ENCODE results near the gene NDRG2. TPM values are rescaled to one million over a fixed set of nuclear protein-coding genes. Genes with fewer than 3 reads are reported as not detected.
A peak's percentile ranks its signal among the peaks of the same experiment; 100 is the strongest.

Gene NDRG2
- total RNA-seq, 3 donors from 2014 or later: 251 to 693 (median 258) TPM

GRCh38 chr14:21036751-21037150 is 11.9 kb upstream of the NDRG2 start:
- Histone ChIP-seq H3K36me3 (no peaks in the 10 kb centered on the region), H3K9me3 (no peaks in the 10 kb centered on the region), H3K27ac (peak overlapping the region; percentile 36 to 70), H3K27me3 (no peaks in the 10 kb centered on the region), H3K4me3 (no peak overlapping the region), H3K4me1 (peaks cover 0 to 15% of the 10 kb centered on the region in 2 donors)
- TF ChIP-seq CTCF (IDR thresholded peaks at IDR 0.05) (no peak), POLR2A (IDR thresholded peaks at IDR 0.05) (no peak), POLR2AphosphoS5 (IDR thresholded peaks at IDR 0.05) (no peak)
- DNase-seq (ENCODE audit: low spot score in 2 of 2): peak in 1 of 2 donors; percentile 65
- intact Hi-C loops (cut with DNase I; ENCODE audit: low total_unique reads): no loop called here

GRCh38 chr14:21034707-21035106 is 9.8 kb upstream of the NDRG2 start, which contains the start of gene RNASE13:
RNASE13 (minus strand) TSS chr14:21034807; CDS start chr14:21034288, 519 bp downstream.
- no peaks in the 10 kb centered on the region for H3K36me3 ChIP-seq
- DNase-seq (ENCODE audit: low spot score in 2 of 2): no peak
- no peaks in the 10 kb centered on the region for H3K9me3 ChIP-seq
- peak within 1 kb of the TSS in 1 of 2 donors; percentile 70 for H3K27ac ChIP-seq
- intact Hi-C loops (cut with DNase I; ENCODE audit: low total_unique reads): no loop called here
- no peak within 1 kb of the TSS for H3K4me3 ChIP-seq
- TF ChIP-seq CTCF (IDR thresholded peaks at IDR 0.05): no peak
- TF ChIP-seq POLR2A (IDR thresholded peaks at IDR 0.05): no peak
- no peak for TF ChIP-seq POLR2AphosphoS5 (IDR thresholded peaks at IDR 0.05)
- H3K4me1 ChIP-seq: peaks cover 0 to 11% of the 10 kb centered on the region in 2 donors
- H3K27me3 ChIP-seq: no peaks in the 10 kb centered on the region

- H3K4me3 ChIP-seq: no peak overlapping the region
- no peak for DNase-seq (ENCODE audit: low spot score in 2 of 2)
- H3K27me3 ChIP-seq: no peaks in the 10 kb centered on the region
- no peaks in the 10 kb centered on the region for H3K36me3 ChIP-seq
- no peaks in the 10 kb centered on the region for H3K9me3 ChIP-seq
- TF ChIP-seq POLR2A (IDR thresholded peaks at IDR 0.05) (no peak), CTCF (IDR thresholded peaks at IDR 0.05) (no peak), POLR2AphosphoS5 (IDR thresholded peaks at IDR 0.05) (no peak)
- H3K27ac ChIP-seq: no peak overlapping the region
- H3K4me1 ChIP-seq: no peaks in the 10 kb centered on the region
- intact Hi-C loops (cut with DNase I; ENCODE audit: low total_unique reads): no loop called here
These were observed 8.4 kb upstream of the NDRG2 start for GRCh38 chr14:21033133-21033698.

GRCh38 chr14:21032326-21033132 is 7.7 kb upstream of the NDRG2 start:
- no peaks in the 10 kb centered on the region for H3K4me1 ChIP-seq
- no peaks in the 10 kb centered on the region for H3K9me3 ChIP-seq
- TF ChIP-seq CTCF (IDR thresholded peaks at IDR 0.05) (no peak), POLR2A (IDR thresholded peaks at IDR 0.05) (no peak), POLR2AphosphoS5 (IDR thresholded peaks at IDR 0.05) (no peak)
- H3K4me3 ChIP-seq: no peak overlapping the region
- no peaks in the 10 kb centered on the region for H3K36me3 ChIP-seq
- DNase-seq (ENCODE audit: low spot score in 2 of 2): no peak
- H3K27ac ChIP-seq: no peak overlapping the region
- intact Hi-C loops (cut with DNase I; ENCODE audit: low total_unique reads): no loop called here
- no peaks in the 10 kb centered on the region for H3K27me3 ChIP-seq

- no peak overlapping the region for H3K27ac ChIP-seq
- H3K4me3 ChIP-seq: no peak overlapping the region
- H3K36me3 ChIP-seq: no peaks in the 10 kb centered on the region
- peaks cover 5 to 9% of the 10 kb centered on the region in 2 donors for H3K4me1 ChIP-seq
- DNase-seq (ENCODE audit: low spot score in 2 of 2): no peak
- TF ChIP-seq POLR2A (IDR thresholded peaks at IDR 0.05) (no peak), CTCF (IDR thresholded peaks at IDR 0.05) (no peak), POLR2AphosphoS5 (IDR thresholded peaks at IDR 0.05) (no peak)
- no peaks in the 10 kb centered on the region for H3K27me3 ChIP-seq
- no peaks in the 10 kb centered on the region for H3K9me3 ChIP-seq
- intact Hi-C loops (cut with DNase I; ENCODE audit: low total_unique reads): no loop called here
These were observed 5.7 kb upstream of the NDRG2 start for GRCh38 chr14:21030531-21030930.

All from breast epithelium (tissue), 4 donors.